Ishikawa (cell line): ENCODE results near the gene STAT5A.

Experiments
- CEBPB ChIP-seq: IDR thresholded peaks from 2 replicates; pipeline ENCODE4 v1.6.1; 2012
- CREB1 ChIP-seq: IDR thresholded peaks from 2 replicates; pipeline ENCODE4 v1.6.1; 2012; ENCODE audit warnings: low read depth
- EGR1 ChIP-seq: IDR thresholded peaks from 2 replicates; pipeline ENCODE4 v1.6.1; 2012
- EP300 ChIP-seq: IDR thresholded peaks from 2 replicates; pipeline ENCODE4 v1.6.1; 2012; ENCODE audit warnings: borderline replicate concordance
- FOXM1 ChIP-seq: IDR thresholded peaks from 2 replicates; pipeline ENCODE4 v1.6.1; 2012; ENCODE audit warnings: low read depth, borderline replicate concordance
- NFIC ChIP-seq: IDR thresholded peaks from 2 replicates; pipeline ENCODE4 v1.6.1; 2012
- RAD21 ChIP-seq: IDR thresholded peaks from 2 replicates; pipeline ENCODE4 v1.6.1; 2012; ENCODE audit warnings: low read depth
- TAF1 ChIP-seq: IDR thresholded peaks from 2 replicates; pipeline ENCODE4 v1.6.1; 2012; ENCODE audit warnings: low read depth, mild to moderate bottlenecking
- TCF12 ChIP-seq: IDR thresholded peaks from 2 replicates; pipeline ENCODE4 v1.6.1; 2012; ENCODE audit warnings: low read depth
- TEAD4 ChIP-seq: IDR thresholded peaks from 2 replicates; pipeline ENCODE4 v1.6.1; 2012
- YY1 ChIP-seq: IDR thresholded peaks from 2 replicates; pipeline ENCODE4 v1.6.1; 2012; ENCODE audit warnings: low read depth
- ZBTB7A ChIP-seq: IDR thresholded peaks from 2 replicates; pipeline ENCODE4 v1.6.1; 2012; ENCODE audit warnings: low read depth
- TF ChIP-seq, protein P1 (sequence below): IDR thresholded peaks from 2 replicates; pipeline ENCODE4 v1.6.1; 2012
- TF ChIP-seq, protein P2 (sequence below): IDR thresholded peaks from 2 replicates; pipeline ENCODE4 v1.6.1; 2012; ENCODE audit warnings: low read depth, mild to moderate bottlenecking
- TF ChIP-seq, protein P3 (sequence below): IDR thresholded peaks from 2 replicates; pipeline ENCODE4 v1.6.1; 2012

Gene STAT5A

DNA sequence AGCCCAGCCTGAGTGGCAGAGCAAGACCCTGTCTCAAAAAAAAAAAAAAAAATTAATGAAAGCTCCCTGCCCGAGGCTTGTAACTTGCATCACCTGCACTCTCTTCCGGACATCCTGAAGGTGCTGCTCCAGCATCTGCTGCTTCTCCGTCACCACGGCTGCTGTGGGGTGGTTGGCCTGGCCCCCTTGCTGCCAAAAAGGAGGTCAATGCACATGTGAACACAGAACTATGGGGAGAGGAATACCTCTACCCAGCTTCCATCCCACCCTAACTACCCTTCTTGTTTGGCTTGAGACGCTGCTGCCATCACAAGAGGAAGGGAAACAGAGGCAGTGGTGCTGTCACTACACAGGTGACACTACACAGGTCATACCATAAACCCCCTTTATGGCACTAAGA is 50.9 kb downstream of the STAT5A start:
- TF ChIP-seq YY1 (no peak), TCF12 (no peak), ZBTB7A (no peak), EGR1 (no peak), EP300 (no peak), CEBPB (no peak), RAD21 (no peak)
- TF ChIP-seq, protein P1, sequence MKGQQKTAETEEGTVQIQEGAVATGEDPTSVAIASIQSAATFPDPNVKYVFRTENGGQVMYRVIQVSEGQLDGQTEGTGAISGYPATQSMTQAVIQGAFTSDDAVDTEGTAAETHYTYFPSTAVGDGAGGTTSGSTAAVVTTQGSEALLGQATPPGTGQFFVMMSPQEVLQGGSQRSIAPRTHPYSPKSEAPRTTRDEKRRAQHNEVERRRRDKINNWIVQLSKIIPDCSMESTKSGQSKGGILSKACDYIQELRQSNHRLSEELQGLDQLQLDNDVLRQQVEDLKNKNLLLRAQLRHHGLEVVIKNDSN, result no peak
- TF ChIP-seq, protein P2, sequence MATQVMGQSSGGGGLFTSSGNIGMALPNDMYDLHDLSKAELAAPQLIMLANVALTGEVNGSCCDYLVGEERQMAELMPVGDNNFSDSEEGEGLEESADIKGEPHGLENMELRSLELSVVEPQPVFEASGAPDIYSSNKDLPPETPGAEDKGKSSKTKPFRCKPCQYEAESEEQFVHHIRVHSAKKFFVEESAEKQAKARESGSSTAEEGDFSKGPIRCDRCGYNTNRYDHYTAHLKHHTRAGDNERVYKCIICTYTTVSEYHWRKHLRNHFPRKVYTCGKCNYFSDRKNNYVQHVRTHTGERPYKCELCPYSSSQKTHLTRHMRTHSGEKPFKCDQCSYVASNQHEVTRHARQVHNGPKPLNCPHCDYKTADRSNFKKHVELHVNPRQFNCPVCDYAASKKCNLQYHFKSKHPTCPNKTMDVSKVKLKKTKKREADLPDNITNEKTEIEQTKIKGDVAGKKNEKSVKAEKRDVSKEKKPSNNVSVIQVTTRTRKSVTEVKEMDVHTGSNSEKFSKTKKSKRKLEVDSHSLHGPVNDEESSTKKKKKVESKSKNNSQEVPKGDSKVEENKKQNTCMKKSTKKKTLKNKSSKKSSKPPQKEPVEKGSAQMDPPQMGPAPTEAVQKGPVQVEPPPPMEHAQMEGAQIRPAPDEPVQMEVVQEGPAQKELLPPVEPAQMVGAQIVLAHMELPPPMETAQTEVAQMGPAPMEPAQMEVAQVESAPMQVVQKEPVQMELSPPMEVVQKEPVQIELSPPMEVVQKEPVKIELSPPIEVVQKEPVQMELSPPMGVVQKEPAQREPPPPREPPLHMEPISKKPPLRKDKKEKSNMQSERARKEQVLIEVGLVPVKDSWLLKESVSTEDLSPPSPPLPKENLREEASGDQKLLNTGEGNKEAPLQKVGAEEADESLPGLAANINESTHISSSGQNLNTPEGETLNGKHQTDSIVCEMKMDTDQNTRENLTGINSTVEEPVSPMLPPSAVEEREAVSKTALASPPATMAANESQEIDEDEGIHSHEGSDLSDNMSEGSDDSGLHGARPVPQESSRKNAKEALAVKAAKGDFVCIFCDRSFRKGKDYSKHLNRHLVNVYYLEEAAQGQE, result no peak

DNA sequence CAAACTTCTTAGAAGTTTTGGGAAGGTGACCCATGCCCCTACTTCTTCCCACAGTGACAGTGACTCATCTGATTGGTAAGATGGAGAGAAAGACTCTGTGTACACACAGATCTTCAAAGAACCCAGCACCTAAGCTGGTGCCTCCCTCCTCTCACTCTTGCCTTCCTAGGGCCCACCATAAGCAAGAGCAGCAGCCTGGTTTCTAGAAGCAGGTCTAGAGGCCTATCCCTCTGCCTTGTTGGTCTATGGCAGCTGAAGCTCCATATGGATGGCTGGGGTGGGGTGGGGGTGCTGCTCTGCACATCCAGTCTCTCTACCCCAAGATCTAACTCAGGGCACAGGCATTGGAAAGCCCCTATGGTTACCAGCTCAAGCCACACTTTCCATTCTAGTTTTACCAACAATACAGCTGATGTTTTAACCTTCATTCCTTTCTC is 52.4 kb downstream of the STAT5A start:
- TF ChIP-seq FOXM1, result no peak
- TF ChIP-seq CREB1, result no peak
- no peak for TF ChIP-seq ZBTB7A
- TF ChIP-seq TEAD4, result no peak
- no peak for TF ChIP-seq CEBPB
- TF ChIP-seq, protein P1, result no peak
- TF ChIP-seq NFIC, result no peak
- TF ChIP-seq, protein P3, sequence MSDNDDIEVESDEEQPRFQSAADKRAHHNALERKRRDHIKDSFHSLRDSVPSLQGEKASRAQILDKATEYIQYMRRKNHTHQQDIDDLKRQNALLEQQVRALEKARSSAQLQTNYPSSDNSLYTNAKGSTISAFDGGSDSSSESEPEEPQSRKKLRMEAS, result no peak
- no peak for TF ChIP-seq YY1
- TF ChIP-seq TCF12, result no peak
- no peak for TF ChIP-seq EP300
- TF ChIP-seq, protein P2, result no peak
- no peak for TF ChIP-seq EGR1
- TF ChIP-seq TAF1, result no peak

DNA sequence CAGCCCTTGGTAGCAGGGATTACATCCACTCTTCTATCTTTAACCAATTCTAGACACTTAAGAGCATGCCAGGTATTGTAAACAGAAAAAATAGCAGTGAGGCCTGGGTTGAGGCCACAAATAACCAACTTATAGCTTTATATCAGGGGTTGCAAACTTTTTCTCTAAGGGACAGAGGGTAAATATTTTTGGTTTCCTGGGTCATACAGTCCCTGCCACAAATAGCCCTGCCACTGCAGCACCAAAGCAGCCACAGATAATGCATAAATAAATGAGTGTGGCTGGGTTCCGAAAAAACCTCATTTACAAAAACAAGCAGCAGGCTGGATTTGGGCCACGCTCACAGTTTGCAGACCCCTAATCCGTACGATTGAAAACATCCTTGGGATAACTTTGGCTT is 53.3 kb downstream of the STAT5A start:
- TF ChIP-seq RAD21, result no peak

DNA sequence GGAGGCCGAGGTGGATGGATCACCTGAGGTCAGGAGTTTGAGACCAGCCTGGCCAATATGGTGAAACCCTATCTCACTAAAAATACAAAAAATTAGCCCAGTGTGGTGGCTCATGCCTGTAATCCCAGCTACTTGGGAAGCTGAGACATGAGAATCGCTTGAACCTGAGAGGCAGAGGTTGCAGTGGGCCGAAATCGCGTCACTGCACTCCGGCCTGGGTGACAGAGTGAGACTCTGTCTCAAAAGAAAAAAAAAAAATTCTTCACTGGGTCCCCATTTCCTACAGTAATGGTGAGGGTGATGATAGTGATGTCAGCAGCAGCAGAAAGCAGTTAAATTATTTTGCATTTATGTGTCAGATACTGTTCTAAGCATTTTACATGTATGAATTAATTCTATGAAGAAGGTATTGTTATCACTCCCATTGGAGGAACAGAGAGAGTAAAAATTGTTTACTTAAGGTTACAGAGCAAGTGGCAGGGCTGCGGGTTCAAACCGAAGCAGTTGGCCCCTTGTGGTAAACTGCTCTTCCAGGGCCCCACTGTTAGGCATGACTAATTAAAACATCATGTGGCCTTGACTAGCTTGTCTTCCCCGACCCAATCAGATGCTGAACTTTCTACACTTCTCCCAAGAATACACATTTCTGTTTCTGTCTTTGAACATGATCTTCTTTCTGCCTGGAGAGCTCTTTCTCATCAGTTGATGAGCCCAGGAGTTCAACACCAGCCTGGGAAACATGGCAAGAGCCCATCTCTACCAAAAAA is 54.1 kb downstream of the STAT5A start:
- TF ChIP-seq RAD21, result no peak
- TF ChIP-seq, protein P3, result no peak
- TF ChIP-seq YY1, result no peak
- no peak for TF ChIP-seq CEBPB
- no peak for TF ChIP-seq FOXM1
- TF ChIP-seq TAF1, result no peak
- TF ChIP-seq NFIC, result no peak
- TF ChIP-seq CREB1, result no peak
- TF ChIP-seq, protein P2, result no peak
- TF ChIP-seq TCF12, result no peak
- TF ChIP-seq ZBTB7A, result no peak
- no peak for TF ChIP-seq EP300
- no peak for TF ChIP-seq TEAD4
- TF ChIP-seq, protein P1, result no peak
- no peak for TF ChIP-seq EGR1
